GM21447 (cell line): Measurements from ENCODE around the gene DOK5.

Experiments used
- ATAC-seq: cut with Tn5 transposase; IDR thresholded peaks from one replicate; pipeline ENCODE4 v1.9.1; 2021; ENCODE audit not compliant: unreplicated experiment

DOK5 gene

DNA sequence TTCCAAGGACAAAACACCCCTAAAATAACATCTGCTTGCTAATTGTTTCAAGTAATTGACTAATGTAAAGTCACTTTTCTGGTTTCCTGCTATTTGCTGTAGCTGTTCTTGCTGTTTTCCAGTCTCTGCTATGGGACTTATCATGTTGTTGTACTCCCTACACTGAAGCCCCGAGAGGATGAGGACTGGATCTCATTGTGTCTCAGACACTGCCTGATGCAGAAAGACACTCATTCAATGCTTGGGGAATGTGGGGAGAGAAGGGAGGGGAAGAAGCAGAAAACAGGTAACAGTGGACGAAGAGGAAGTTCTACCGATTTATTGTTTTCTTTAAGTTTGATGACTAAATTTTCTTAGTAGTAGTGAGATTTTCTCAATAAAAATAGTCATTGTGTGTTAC is 79.8 kb downstream of the DOK5 start:
- no peak for ATAC-seq

- ATAC-seq, result no peak
Observed at GRCh38 chr20:54556406-54556805, 81.0 kb downstream of the DOK5 start.

DNA sequence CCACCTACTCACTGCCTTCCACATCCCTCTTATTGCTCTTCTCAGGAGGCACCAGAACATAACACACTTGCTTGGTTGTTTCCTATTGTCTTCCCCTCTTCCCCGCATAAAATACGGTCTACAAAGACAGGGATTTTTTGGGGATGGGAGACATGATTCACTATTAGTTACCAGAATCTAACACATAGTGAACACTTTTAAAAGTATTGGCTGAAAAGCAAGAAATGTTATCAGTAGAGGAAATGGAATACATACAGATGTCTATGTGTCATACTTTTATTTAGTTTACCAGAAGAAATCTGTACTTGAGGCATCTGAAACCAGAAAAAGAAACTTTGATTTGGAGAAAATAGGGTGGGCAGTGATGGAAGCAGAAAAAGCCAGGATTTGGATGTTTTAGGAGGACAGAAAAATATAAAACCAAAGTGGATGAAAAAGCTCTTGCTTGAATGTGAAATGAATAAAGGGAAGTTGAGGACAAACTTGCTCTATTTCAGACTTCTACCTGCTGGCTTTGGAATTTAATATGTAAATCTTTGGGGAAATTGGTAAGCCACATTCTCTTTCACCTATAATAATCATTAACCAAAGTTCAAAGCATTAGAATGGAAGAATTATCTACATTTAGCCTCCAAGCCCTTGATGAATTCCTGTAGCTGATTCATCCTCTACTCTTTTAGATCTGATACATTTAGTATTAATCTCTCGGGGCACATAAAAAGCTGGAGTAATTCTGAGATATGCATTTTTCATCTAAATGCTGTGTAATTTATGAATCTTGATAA is 82.6 kb downstream of the DOK5 start:
- ATAC-seq, result no peak

DNA sequence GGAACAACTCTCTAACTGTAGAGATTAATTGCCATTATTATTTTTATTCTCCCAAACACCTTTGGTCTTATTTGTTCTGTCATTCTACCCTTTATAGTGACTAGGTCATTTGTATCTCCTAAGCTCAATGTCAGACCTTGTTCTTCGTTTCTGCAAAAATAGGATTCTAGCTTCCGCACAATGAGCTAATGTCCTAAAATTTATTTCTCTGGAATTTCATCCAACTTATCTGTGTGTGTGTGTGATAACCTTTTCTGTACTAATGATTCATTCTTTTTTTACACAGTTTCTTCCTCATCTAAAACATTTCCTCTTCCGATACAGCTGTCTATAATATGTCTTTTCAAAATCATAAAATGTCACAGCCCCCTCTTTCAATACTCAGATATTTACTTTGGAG is 84.5 kb downstream of the DOK5 start:
- no peak for ATAC-seq

DNA sequence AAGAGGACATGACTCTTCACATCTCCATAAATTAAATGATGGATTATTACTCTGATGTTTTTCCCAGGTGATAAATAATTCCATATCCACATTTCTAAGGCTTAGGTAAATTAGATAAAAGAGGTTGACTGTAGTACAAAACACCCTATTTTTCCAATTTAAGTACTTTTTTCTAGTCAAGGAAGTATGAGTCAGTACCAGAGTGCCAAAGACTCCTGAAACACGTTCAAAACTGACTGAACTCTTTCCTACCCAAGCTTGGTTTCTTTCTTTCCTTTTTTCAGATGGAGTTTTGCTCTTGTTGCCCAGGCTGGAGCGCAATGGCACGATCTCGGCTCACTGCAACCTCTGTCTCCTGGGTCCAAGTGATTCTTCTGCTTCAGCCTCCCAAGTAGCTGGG is 85.0 kb downstream of the DOK5 start:
- no peak for ATAC-seq

- no peak for ATAC-seq
Observed at GRCh38 chr20:54565255-54565654, 89.9 kb downstream of the DOK5 start.

DNA sequence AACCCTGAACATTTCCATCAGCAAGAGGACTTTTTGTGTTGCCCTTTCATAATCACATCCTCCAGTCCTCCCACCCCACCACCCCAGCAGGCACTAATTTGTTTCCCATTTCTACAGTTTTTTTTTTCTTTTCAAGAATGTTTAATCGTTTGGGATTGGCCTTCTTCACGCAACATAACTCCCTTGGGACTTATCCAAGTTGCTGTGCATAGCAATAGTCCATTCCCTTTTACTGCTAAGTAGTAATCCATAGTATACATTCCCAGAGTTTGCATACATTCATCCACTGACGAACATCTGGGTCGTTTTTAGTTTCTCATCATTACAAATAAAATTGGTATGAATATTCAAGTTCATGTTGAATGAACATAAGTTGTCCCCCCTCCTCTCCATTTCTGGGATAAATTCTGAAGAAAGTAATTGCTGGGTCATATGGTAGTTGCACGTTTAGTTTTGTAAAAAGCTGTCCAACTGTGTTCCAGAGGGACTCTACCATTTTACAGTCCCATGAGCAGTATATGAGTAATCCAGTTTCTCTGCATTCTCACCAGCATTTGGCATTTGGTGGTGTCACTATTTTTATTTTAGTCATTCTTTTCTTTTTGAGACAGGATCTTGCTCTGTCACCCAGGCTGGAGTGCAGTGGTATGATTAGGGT is 90.8 kb downstream of the DOK5 start:
- ATAC-seq, result no peak

DNA sequence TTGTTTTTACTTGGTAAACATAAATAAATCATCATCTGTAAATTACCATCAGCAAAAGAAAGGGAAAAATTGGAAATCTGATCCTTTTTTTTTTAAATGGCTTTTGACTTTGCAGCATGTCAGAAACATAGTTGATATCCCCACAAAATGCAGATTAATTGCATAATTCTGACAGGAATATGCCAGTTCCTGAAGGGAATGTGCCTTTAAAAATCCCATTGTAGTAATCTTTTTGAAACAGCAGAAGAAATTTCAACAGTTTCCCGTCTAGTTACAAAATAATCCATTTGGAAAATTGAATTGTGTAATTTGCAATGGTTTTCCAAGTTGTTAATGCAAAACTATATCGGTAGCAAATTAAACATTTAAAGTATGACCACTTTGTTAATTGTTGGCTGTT is 95.2 kb downstream of the DOK5 start:
- no peak for ATAC-seq

- ATAC-seq, result no peak
Observed at GRCh38 chr20:54572665-54573435, 97.5 kb downstream of the DOK5 start.

DNA sequence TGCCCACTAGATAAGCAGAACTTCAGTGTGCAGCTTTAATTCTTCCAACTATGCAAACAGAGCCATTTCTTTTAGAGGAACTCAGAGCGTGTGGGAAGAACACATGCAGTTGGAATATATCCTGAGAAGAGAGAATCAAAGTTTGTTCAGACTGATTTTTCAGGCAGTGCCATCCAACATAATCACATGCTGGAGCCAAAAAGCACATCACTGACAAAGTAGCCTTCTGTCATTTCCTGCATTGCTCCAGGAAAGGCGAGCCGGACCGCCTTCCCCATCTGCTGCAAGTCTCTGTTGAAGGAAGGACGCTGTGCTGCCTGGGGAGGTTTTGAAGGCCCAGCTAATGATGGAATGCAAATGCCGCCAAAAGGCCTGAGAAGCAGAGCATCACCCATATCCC is 98.4 kb downstream of the DOK5 start:
- ATAC-seq, result no peak

GRCh38 chr20:54576518-54576917 is 101.1 kb downstream of the DOK5 start:
- ATAC-seq, result no peak

GRCh38 chr20:54577637-54578036 is 102.2 kb downstream of the DOK5 start:
- ATAC-seq, result no peak

GRCh38 chr20:54585217-54585616 is 109.8 kb downstream of the DOK5 start:
- no peak for ATAC-seq

DNA sequence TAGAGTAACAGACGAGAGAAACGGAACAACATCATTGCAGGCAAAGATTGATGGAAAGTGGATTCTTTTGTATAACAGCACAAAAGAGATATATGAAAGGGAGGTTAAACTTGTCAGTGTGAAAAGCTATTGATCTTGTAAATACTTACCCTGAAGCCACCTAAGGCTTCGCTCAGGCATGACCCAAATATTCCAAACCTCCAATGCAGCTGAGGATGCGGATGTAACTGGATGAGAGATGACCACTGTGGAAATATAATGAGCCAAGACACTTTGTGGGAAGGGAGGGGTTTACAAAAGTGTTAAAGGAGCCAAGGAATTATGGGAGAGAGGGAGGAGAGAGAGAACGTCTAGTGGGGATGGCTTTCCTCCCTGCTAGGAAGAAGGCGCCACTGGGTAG is 112.0 kb downstream of the DOK5 start:
- ATAC-seq, result no peak

- ATAC-seq, result no peak
Observed at GRCh38 chr20:54589402-54590030, 114.1 kb downstream of the DOK5 start.

DNA sequence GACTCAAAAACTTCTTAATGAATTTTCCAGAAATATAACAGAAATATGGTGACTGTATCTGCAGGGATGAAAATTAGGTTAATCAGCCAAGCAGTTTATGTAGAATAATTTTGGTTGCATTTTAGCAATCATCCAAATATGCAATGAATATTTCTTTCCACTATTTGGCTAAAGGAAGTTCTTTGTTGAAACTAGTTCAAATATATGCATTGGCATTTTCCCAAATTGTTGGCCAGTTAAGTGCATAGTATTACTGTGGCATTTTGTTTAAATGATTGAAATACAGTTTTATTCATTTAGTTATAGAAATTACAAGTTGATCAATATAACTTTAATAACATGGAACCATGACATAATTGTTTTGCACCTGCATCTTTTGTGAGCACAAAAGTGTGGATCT is 115.5 kb downstream of the DOK5 start:
- ATAC-seq, result no peak

DNA sequence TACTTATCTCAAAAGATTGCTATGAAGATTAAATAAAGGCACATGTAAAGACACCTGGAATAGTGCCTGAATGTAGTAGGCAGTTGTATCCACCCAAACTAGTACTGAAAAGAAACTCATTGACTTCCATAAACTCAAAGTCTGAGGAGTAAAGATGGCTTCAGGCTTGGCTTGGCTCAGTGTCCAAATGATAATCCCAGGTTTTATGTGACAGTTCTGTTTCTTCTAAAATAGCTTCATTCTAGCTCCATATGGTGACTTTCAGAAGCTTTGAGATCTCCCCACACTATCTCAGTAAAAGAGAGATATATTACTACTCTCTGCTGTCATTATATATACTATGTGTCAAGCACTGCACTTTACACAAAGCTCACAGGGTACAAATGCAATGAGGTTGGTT is 121.3 kb downstream of the DOK5 start:
- no peak for ATAC-seq

DNA sequence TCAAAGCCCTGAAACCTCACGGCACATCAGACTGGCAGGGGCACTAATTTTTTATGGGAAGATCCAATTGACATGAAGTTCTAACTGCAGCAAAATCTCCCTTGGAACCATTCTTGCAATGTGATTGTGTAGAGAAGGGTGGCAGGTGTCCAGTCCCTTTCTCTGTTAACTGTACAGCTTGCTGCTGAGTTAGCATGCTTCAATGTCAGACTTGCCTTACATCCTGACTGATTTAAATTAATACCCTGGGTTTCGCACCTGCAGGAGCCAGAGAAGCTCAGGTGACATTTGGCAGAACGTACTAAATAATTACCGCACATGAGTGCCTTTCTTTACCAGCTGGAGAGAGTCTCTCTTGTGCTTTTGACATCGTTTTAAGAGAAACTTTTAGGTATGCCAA is 123.0 kb downstream of the DOK5 start:
- no peak for ATAC-seq

GRCh38 chr20:54600634-54601033 is 125.2 kb downstream of the DOK5 start:
- ATAC-seq, result no peak

- no peak for ATAC-seq
Observed at GRCh38 chr20:54601831-54602515, 126.6 kb downstream of the DOK5 start.

- ATAC-seq, result no peak
Observed at GRCh38 chr20:54605319-54605718, 129.9 kb downstream of the DOK5 start.
